ENCODE measurements around the gene GAS2L1. TPM values are rescaled to one million over a fixed set of nuclear protein-coding genes. Genes with fewer than 3 reads are reported as not detected.

GAS2L1 gene
- polyA plus RNA-seq, 3 donors, result 14.9 to 20.0 (median 15.7) TPM

DNA sequence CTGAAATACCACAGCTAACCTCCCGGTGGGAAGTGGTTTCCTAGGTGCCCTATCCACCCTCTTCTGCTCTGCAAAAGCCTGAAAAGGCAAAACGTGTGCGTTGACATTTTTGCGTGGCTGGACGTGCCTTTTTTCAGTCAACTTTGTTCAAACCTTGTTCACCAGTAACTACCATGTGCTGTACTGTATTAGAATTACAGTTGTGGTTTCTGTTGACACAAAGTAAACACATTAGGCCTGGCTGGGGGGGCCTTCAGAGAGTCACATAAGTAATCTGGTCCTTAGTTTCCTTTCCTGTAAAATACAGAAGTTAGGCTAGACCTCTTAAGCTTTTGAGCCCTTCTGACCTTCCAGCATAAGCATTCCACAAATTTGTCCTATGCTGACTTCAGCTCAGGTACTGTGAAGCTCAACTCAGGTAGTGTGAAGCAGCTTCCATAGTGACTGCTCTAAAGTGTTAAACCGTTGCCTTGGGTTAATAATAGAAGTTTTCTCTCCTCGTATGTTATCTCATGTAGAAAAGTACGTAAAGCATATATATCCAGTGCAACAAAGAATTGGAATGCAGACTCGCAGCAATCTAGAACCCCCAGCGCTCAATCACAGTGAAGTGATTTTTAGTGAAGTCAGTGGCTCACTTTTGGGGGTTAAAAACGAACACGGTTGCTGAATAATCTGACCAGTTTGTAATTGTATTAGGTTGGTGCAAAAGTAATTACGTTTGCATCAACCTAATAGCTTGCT lies 36.5 kb upstream of the GAS2L1 start:
- TF ChIP-seq, protein P1, sequence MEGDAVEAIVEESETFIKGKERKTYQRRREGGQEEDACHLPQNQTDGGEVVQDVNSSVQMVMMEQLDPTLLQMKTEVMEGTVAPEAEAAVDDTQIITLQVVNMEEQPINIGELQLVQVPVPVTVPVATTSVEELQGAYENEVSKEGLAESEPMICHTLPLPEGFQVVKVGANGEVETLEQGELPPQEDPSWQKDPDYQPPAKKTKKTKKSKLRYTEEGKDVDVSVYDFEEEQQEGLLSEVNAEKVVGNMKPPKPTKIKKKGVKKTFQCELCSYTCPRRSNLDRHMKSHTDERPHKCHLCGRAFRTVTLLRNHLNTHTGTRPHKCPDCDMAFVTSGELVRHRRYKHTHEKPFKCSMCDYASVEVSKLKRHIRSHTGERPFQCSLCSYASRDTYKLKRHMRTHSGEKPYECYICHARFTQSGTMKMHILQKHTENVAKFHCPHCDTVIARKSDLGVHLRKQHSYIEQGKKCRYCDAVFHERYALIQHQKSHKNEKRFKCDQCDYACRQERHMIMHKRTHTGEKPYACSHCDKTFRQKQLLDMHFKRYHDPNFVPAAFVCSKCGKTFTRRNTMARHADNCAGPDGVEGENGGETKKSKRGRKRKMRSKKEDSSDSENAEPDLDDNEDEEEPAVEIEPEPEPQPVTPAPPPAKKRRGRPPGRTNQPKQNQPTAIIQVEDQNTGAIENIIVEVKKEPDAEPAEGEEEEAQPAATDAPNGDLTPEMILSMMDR (IDR thresholded peaks at IDR 0.05), result no peak
- WGBS (ENCODE audit: insufficient coverage), result 13% methylated on average over 6 of the region's 13 CpGs
- peaks cover 33 to 41% of the 10 kb centered on the region in 2 donors for H3K4me1 ChIP-seq (ENCODE audit: control insufficient read depth in 1 of 2, insufficient read depth in 2 of 2, low read length in 2 of 2)
- Mint-ChIP-seq H3K27me3 (ENCODE audit: low read depth in 3 of 3) (peaks cover 0 to 2% (median 0%) of the 10 kb centered on the region in 3 donors), H3K36me3 (peaks cover 37 to 40% of the 10 kb centered on the region in 2 donors), H3K4me1 (peaks cover 46% of the 10 kb centered on the region), H3K9me3 (no peaks in the 10 kb centered on the region), H3K27ac (peak overlapping the region; percentile 88 to 100 (median 100)), H3K4me3 (peak overlapping the region; percentile 93 to 98)
- H3K4me2 ChIP-seq (replicated peaks; ENCODE audit: extremely low read depth, low read length, poor library complexity, severe bottlenecking), result peak overlapping the region; percentile 91
- peaks cover 65% of the 10 kb centered on the region for H4K20me1 ChIP-seq (ENCODE audit: insufficient read depth, low read length)
- peak overlapping the region; percentile 99 for H3K9ac ChIP-seq (ENCODE audit: insufficient read depth, low read length, poor library complexity, severe bottlenecking)
- H2AFZ ChIP-seq (ENCODE audit: insufficient read depth, low read depth, low read length, poor library complexity, severe bottlenecking), result no peak overlapping the region
- intact Hi-C loops (cut with micrococcal nuclease), result loop anchor here (5.0 to 10.0 kb wide), 3 partner anchors 32 to 115 kb away; partner anchors contain the start of genes AP1B1 (in 1 of the 2) and GAS2L1 (in 1 of the 2)
- peak overlapping the region; percentile 68 to 86 (median 80) for H3K4me3 ChIP-seq (replicated peaks in 1 of 3; ENCODE audit: low read depth in 2 of 3, low read length in 3 of 3)
- peaks cover 80% of the 10 kb centered on the region for H3K79me2 ChIP-seq (ENCODE audit: insufficient read depth, low read length)
- DNase-seq, result peak in 1 of 3 donors; percentile 32
- no peaks in the 10 kb centered on the region for H3K9me3 ChIP-seq (replicated peaks in 1 of 2; ENCODE audit: control insufficient read depth in 1 of 2, insufficient read depth in 1 of 2, low read length in 2 of 2)
- no peaks in the 10 kb centered on the region for H3K27me3 ChIP-seq (ENCODE audit: control insufficient read depth in 2 of 2, insufficient read depth in 2 of 2, low read length in 2 of 2)
- H3K27ac ChIP-seq (ENCODE audit: low read depth in 1 of 2, low read length in 2 of 2), result peak overlapping the region in 1 of 2 donors; percentile 100
- peaks cover 31 to 46% of the 10 kb centered on the region in 2 donors for H3K36me3 ChIP-seq (replicated peaks in 1 of 2; ENCODE audit: control insufficient read depth in 1 of 2, insufficient read depth in 2 of 2, low read length in 2 of 2)

DNA sequence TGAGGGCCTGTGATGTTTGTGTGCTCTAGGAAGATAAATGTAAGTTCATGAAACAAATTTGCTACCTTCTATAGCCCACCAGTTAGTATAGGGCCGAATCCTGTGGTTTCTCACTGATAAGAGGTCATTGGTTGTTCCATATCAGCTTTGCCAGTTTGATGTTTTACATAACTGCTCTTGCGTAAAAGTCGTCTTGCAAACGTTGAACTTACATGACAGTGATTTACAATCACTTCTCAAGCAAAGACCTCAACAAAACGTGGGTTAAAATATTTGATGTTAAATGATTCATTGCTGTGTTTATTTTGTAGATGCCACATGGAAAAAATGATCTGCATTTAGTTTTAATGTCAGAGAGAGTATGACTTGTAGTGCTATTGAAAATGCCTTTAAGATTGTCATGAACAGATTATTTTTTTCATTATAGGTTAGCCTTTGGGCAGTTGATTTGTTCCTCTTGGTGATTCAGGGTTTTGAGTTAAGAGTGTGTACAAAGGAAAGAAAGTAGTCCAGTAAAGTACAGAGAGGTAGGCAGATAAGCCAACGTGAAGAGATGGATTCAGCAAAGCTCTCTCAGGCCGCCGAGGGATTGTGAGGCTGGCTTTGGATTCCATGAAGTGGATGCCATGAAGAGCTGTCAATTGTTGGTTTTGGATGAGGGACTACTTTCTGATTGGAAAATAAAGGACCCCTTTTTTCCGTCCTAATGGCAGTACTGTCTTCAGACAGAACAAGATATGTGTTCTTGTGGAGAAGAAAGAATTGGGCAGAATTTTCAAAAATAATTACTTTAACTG lies 35.8 kb upstream of the GAS2L1 start:
- H3K9me3 Mint-ChIP-seq, result no peaks in the 10 kb centered on the region
- Histone ChIP-seq H4K20me1 (ENCODE audit: insufficient read depth, low read length) (peaks cover 73% of the 10 kb centered on the region), H3K79me2 (ENCODE audit: insufficient read depth, low read length) (peaks cover 87% of the 10 kb centered on the region), H3K4me1 (ENCODE audit: control insufficient read depth in 1 of 2, insufficient read depth in 2 of 2, low read length in 2 of 2) (peaks cover 33 to 41% of the 10 kb centered on the region in 2 donors), H3K36me3 (replicated peaks in 1 of 2; ENCODE audit: control insufficient read depth in 1 of 2, insufficient read depth in 2 of 2, low read length in 2 of 2) (peaks cover 39 to 49% of the 10 kb centered on the region in 2 donors), H3K9me3 (replicated peaks in 1 of 2; ENCODE audit: control insufficient read depth in 1 of 2, insufficient read depth in 1 of 2, low read length in 2 of 2) (no peaks in the 10 kb centered on the region), H3K27me3 (ENCODE audit: control insufficient read depth in 2 of 2, insufficient read depth in 2 of 2, low read length in 2 of 2) (no peaks in the 10 kb centered on the region), H2AFZ (ENCODE audit: insufficient read depth, low read depth, low read length, poor library complexity, severe bottlenecking) (no peak overlapping the region), H3K4me2 (replicated peaks; ENCODE audit: extremely low read depth, low read length, poor library complexity, severe bottlenecking) (peak overlapping the region; percentile 91), H3K4me3 (replicated peaks in 1 of 3; ENCODE audit: low read depth in 2 of 3, low read length in 3 of 3) (peak overlapping the region in 2 of 3 experiments; percentile 68 to 80), H3K27ac (ENCODE audit: low read depth in 1 of 2, low read length in 2 of 2) (peak overlapping the region in 1 of 2 donors; percentile 100), H3K9ac (ENCODE audit: insufficient read depth, low read length, poor library complexity, severe bottlenecking) (no peak overlapping the region)
- H3K27me3 Mint-ChIP-seq (ENCODE audit: low read depth in 3 of 3), result peaks cover 0 to 2% (median 0%) of the 10 kb centered on the region in 3 donors
- TF ChIP-seq, protein P1 (IDR thresholded peaks at IDR 0.05), result no peak
- peak in 1 of 3 donors; percentile 4 for DNase-seq
- peaks cover 47% of the 10 kb centered on the region for H3K4me1 Mint-ChIP-seq
- H3K4me3 Mint-ChIP-seq, result peak overlapping the region; percentile 93 to 98
- intact Hi-C loops (cut with micrococcal nuclease), result loop anchor here in 1 of 2 donors (5.0 kb wide), 1 partner anchor 37 kb away; the partner anchor contains the start of gene GAS2L1
- H3K27ac Mint-ChIP-seq, result peak overlapping the region in 6 of 7 donors; percentile 53 to 100 (median 66)
- peaks cover 44 to 48% of the 10 kb centered on the region in 2 donors for H3K36me3 Mint-ChIP-seq
- 33% methylated on average over 1 of the region's 9 CpGs for WGBS (ENCODE audit: insufficient coverage)

All from CD14-positive monocyte (primary cell).